ENCODE data around the gene TMEM63C. TPM values are rescaled to one million over a fixed set of nuclear protein-coding genes. Genes with fewer than 3 reads are reported as not detected.

Gene TMEM63C
- total RNA-seq, 1 experiment from 2014 or later = 0.13 TPM

DNA sequence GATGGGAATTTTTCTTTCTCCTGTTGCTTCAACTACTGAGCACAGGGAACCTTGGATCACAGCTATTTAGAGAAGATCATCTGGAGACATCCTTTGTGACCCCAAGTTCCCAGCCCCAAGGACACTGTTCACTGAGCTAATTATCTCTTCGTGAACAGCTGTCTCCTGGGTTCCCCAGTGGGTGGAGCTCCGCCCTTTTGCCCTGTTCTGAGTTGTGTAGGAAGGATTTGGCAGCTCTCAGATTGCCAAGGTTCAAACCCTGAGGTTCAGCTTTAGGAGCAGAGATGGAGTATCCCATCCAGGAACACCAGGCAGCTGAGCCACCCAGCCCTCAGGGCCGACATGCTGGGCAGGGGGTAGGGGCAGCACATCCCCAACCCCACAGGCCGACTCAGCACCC is 57.4 kb downstream of the TMEM63C start:
- H3K9me3 ChIP-seq (ENCODE audit: low read depth, low read length, poor library complexity, severe bottlenecking) = no peaks in the 10 kb centered on the region
- intact Hi-C loops (cut with micrococcal nuclease; ENCODE audit: unreplicated experiment) = no loop called here
- no TSS peak for BruUV-seq (replicated peaks)
- H3K36me3 ChIP-seq (ENCODE audit: insufficient read depth, low read length, poor library complexity, severe bottlenecking) = no peaks in the 10 kb centered on the region
- ChIA-PET POLR2A (ENCODE audit: low non-redundant PET) (no interaction called here), CTCF (no interaction called here)
- H3K4me1 ChIP-seq (ENCODE audit: insufficient read depth, low read length, poor library complexity, severe bottlenecking) = no peaks in the 10 kb centered on the region
- H3K27ac ChIP-seq (ENCODE audit: low read depth, low read length, poor library complexity, severe bottlenecking) = no peak overlapping the region
- no peak for DNase-seq (ENCODE audit: low spot score)
- no peak overlapping the region for H3K4me3 ChIP-seq (ENCODE audit: low read depth, low read length, poor library complexity, severe bottlenecking)
- no peaks in the 10 kb centered on the region for H3K27me3 ChIP-seq (replicated peaks; ENCODE audit: insufficient read depth, low read depth, low read length, poor library complexity)
- no peak for TF ChIP-seq EZH2 (IDR thresholded peaks at IDR 0.05; ENCODE audit: borderline replicate concordance, low read depth, low read length, poor library complexity, severe bottlenecking)
- TF ChIP-seq, protein P1, sequence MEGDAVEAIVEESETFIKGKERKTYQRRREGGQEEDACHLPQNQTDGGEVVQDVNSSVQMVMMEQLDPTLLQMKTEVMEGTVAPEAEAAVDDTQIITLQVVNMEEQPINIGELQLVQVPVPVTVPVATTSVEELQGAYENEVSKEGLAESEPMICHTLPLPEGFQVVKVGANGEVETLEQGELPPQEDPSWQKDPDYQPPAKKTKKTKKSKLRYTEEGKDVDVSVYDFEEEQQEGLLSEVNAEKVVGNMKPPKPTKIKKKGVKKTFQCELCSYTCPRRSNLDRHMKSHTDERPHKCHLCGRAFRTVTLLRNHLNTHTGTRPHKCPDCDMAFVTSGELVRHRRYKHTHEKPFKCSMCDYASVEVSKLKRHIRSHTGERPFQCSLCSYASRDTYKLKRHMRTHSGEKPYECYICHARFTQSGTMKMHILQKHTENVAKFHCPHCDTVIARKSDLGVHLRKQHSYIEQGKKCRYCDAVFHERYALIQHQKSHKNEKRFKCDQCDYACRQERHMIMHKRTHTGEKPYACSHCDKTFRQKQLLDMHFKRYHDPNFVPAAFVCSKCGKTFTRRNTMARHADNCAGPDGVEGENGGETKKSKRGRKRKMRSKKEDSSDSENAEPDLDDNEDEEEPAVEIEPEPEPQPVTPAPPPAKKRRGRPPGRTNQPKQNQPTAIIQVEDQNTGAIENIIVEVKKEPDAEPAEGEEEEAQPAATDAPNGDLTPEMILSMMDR (conservative IDR thresholded peaks at IDR 0.05; ENCODE audit: low read depth, low read length) = no peak

GRCh38 chr14:77239412-77239811 is 57.8 kb downstream of the TMEM63C start:
- DNase-seq (ENCODE audit: low spot score) = no peak
- Histone ChIP-seq H3K4me3 (ENCODE audit: low read depth, low read length, poor library complexity, severe bottlenecking) (no peak overlapping the region), H3K4me1 (ENCODE audit: insufficient read depth, low read length, poor library complexity, severe bottlenecking) (no peaks in the 10 kb centered on the region), H3K9me3 (ENCODE audit: low read depth, low read length, poor library complexity, severe bottlenecking) (no peaks in the 10 kb centered on the region), H3K36me3 (ENCODE audit: insufficient read depth, low read length, poor library complexity, severe bottlenecking) (no peaks in the 10 kb centered on the region), H3K27ac (ENCODE audit: low read depth, low read length, poor library complexity, severe bottlenecking) (no peak overlapping the region), H3K27me3 (replicated peaks; ENCODE audit: insufficient read depth, low read depth, low read length, poor library complexity) (no peaks in the 10 kb centered on the region)
- BruUV-seq (replicated peaks) = no TSS peak
- TF ChIP-seq EZH2 (IDR thresholded peaks at IDR 0.05; ENCODE audit: borderline replicate concordance, low read depth, low read length, poor library complexity, severe bottlenecking) = no peak
- TF ChIP-seq, protein P1 (conservative IDR thresholded peaks at IDR 0.05; ENCODE audit: low read depth, low read length) = no peak
- POLR2A ChIA-PET (ENCODE audit: low non-redundant PET) = no interaction called here
- CTCF ChIA-PET = no interaction called here
- intact Hi-C loops (cut with micrococcal nuclease; ENCODE audit: unreplicated experiment) = no loop called here

DNA sequence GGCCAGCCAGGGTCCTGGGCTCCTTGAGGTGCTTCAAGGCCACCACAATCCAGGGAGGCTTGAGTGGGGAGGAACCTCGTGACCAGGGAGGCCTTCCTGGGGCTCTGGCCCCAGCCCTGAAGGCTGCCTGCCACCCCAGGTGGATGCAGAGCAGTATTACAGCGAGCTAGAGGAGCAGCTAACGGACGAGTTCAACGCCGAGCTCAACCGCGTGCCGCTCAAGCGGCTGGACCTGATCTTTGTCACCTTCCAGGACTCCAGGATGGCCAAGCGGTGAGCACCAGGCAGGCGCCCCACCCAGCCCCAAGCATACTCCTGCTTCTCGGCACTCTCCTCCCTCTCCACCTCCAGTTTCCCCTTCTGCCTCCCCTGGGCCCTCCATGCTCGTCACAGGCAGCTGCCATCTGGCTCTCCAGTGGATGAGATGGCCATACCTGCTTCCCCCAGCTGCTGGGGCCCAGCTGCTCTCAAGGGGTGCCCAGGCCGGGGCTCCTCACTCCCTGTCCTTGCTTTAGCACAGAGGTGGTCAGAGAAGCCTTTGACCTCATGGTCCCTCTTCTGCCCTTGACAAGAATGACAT is 58.8 kb downstream of the TMEM63C start:
- no peak for DNase-seq (ENCODE audit: low spot score)
- ChIA-PET CTCF (no interaction called here), POLR2A (ENCODE audit: low non-redundant PET) (no interaction called here)
- no TSS peak for BruUV-seq (replicated peaks)
- Histone ChIP-seq H3K27ac (ENCODE audit: low read depth, low read length, poor library complexity, severe bottlenecking) (no peak overlapping the region), H3K27me3 (replicated peaks; ENCODE audit: insufficient read depth, low read depth, low read length, poor library complexity) (no peaks in the 10 kb centered on the region), H3K4me1 (ENCODE audit: insufficient read depth, low read length, poor library complexity, severe bottlenecking) (no peaks in the 10 kb centered on the region), H3K36me3 (ENCODE audit: insufficient read depth, low read length, poor library complexity, severe bottlenecking) (no peaks in the 10 kb centered on the region), H3K4me3 (ENCODE audit: low read depth, low read length, poor library complexity, severe bottlenecking) (no peak overlapping the region), H3K9me3 (ENCODE audit: low read depth, low read length, poor library complexity, severe bottlenecking) (no peaks in the 10 kb centered on the region)
- intact Hi-C loops (cut with micrococcal nuclease; ENCODE audit: unreplicated experiment) = no loop called here
- no peak for TF ChIP-seq EZH2 (IDR thresholded peaks at IDR 0.05; ENCODE audit: borderline replicate concordance, low read depth, low read length, poor library complexity, severe bottlenecking)
- TF ChIP-seq, protein P1 (conservative IDR thresholded peaks at IDR 0.05; ENCODE audit: low read depth, low read length) = no peak

Data from A673 (cell line).